HepG2 (cell line): ENCODE measurements around the gene FGF19.

ENCODE experiments used
- CHCHD3 ChIP-seq: sonication (generic); formaldehyde crosslinking; IDR thresholded peaks from 2 replicates; pipeline ENCODE4 v1.8.0; 2022; ENCODE audit warnings: mild to moderate bottlenecking, missing genetic modification reagents, moderate library complexity
- ELF1 ChIP-seq: sonication (generic); formaldehyde crosslinking; IDR thresholded peaks from 2 replicates; pipeline ENCODE4 v1.4.0; 2020; ENCODE audit warnings: missing genetic modification reagents
- HMGXB4 ChIP-seq, 2 experiments: sonication (generic) in 1 of 2; formaldehyde crosslinking in 1 of 2; IDR thresholded peaks; 2 replicates each; pipeline versions ENCODE4 v1.4.0 to v1.6.1; 2018 to 2020; ENCODE audit warnings: missing genetic modification reagents in 2 of 2, borderline replicate concordance in 1 of 2, low read depth in 1 of 2, mild to moderate bottlenecking in 1 of 2, missing biosample characterization in 1 of 2
- HNRNPL ChIP-seq: fragments of 200-400 bp; formaldehyde crosslinking; IDR thresholded peaks from 2 replicates; pipeline ENCODE4 v1.6.1; 2017; ENCODE audit warnings: mild to moderate bottlenecking, low read depth, low read length
- IRF2 ChIP-seq: IDR thresholded peaks from 2 replicates; pipeline ENCODE4 v1.6.1; 2018; ENCODE audit warnings: missing genetic modification reagents, missing compliant biosample characterization
- MXI1 ChIP-seq: IDR thresholded peaks from 3 replicates; pipeline ENCODE4 v1.6.1; 2012; ENCODE audit warnings: low read depth, low read length, inconsistent platforms, borderline replicate concordance
- NR1H2 ChIP-seq: sonication (generic); formaldehyde crosslinking; IDR thresholded peaks from 2 replicates; pipeline ENCODE4 v1.8.1; 2022; ENCODE audit warnings: low read depth, missing genetic modification reagents, borderline replicate concordance
- POLR2A ChIP-seq, 2 experiments: IDR thresholded peaks; 2 replicates each; pipeline ENCODE4 v1.6.1; 2011; ENCODE audit warnings: low read depth in 2 of 2, low read length in 2 of 2, mild to moderate bottlenecking in 1 of 2, moderate library complexity in 1 of 2; ENCODE audit not compliant: insufficient read depth in 1 of 2
- REPIN1 ChIP-seq: sonication (generic); formaldehyde crosslinking; IDR thresholded peaks from 2 replicates; pipeline ENCODE4 v1.8.0; 2022; ENCODE audit warnings: missing genetic modification reagents, low read depth, mild to moderate bottlenecking, borderline replicate concordance
- SYNCRIP ChIP-seq: fragments of 200-400 bp; formaldehyde crosslinking; IDR thresholded peaks from 2 replicates; pipeline ENCODE4 v1.6.1; 2018; ENCODE audit warnings: mild to moderate bottlenecking, low read depth, low read length; ENCODE audit not compliant: insufficient read depth
- ZBTB1 ChIP-seq: sonication (generic); formaldehyde crosslinking; IDR thresholded peaks from 2 replicates; pipeline ENCODE4 v1.4.0; 2020; ENCODE audit warnings: missing genetic modification reagents, borderline replicate concordance
- ZNF841 ChIP-seq: sonication (generic); formaldehyde crosslinking; IDR thresholded peaks from 2 replicates; pipeline ENCODE4 v1.8.1; 2023; ENCODE audit warnings: missing genetic modification reagents, borderline replicate concordance
- TF ChIP-seq, protein P1 (sequence below): sonication (generic); formaldehyde crosslinking; IDR thresholded peaks from 2 replicates; pipeline ENCODE4 v1.5.0; 2020; ENCODE audit warnings: mild to moderate bottlenecking, missing genetic modification reagents, moderate library complexity
- TF ChIP-seq, protein P2 (sequence below): sonication (generic); formaldehyde crosslinking; IDR thresholded peaks from 2 replicates; pipeline ENCODE4 v1.4.0; 2020; ENCODE audit warnings: low read depth, missing genetic modification reagents

GRCh38 chr11:69746140-69746539, 42.3 kb upstream of the FGF19 start:
- TF ChIP-seq CHCHD3 (CRISPR knock-in tag) (no peak), SYNCRIP (no peak), POLR2A (IDR thresholded peaks at IDR 0.05; ENCODE audit: insufficient read depth in 1 of 2, low read depth in 2 of 2, low read length in 2 of 2) (no peak), HMGXB4 (CRISPR knock-in tag; IDR thresholded peaks at IDR 0.05; ENCODE audit: borderline replicate concordance in 1 of 2, low read depth in 1 of 2) (no peak), HNRNPL (no peak), IRF2 (CRISPR knock-in tag) (no peak), MXI1 (no peak), ELF1 (CRISPR knock-in tag) (no peak), ZBTB1 (CRISPR knock-in tag) (no peak), ZNF841 (CRISPR knock-in tag) (no peak), NR1H2 (CRISPR knock-in tag) (no peak), REPIN1 (CRISPR knock-in tag) (no peak)
- TF ChIP-seq, protein P1, sequence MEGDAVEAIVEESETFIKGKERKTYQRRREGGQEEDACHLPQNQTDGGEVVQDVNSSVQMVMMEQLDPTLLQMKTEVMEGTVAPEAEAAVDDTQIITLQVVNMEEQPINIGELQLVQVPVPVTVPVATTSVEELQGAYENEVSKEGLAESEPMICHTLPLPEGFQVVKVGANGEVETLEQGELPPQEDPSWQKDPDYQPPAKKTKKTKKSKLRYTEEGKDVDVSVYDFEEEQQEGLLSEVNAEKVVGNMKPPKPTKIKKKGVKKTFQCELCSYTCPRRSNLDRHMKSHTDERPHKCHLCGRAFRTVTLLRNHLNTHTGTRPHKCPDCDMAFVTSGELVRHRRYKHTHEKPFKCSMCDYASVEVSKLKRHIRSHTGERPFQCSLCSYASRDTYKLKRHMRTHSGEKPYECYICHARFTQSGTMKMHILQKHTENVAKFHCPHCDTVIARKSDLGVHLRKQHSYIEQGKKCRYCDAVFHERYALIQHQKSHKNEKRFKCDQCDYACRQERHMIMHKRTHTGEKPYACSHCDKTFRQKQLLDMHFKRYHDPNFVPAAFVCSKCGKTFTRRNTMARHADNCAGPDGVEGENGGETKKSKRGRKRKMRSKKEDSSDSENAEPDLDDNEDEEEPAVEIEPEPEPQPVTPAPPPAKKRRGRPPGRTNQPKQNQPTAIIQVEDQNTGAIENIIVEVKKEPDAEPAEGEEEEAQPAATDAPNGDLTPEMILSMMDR = no peak
- TF ChIP-seq, protein P2, sequence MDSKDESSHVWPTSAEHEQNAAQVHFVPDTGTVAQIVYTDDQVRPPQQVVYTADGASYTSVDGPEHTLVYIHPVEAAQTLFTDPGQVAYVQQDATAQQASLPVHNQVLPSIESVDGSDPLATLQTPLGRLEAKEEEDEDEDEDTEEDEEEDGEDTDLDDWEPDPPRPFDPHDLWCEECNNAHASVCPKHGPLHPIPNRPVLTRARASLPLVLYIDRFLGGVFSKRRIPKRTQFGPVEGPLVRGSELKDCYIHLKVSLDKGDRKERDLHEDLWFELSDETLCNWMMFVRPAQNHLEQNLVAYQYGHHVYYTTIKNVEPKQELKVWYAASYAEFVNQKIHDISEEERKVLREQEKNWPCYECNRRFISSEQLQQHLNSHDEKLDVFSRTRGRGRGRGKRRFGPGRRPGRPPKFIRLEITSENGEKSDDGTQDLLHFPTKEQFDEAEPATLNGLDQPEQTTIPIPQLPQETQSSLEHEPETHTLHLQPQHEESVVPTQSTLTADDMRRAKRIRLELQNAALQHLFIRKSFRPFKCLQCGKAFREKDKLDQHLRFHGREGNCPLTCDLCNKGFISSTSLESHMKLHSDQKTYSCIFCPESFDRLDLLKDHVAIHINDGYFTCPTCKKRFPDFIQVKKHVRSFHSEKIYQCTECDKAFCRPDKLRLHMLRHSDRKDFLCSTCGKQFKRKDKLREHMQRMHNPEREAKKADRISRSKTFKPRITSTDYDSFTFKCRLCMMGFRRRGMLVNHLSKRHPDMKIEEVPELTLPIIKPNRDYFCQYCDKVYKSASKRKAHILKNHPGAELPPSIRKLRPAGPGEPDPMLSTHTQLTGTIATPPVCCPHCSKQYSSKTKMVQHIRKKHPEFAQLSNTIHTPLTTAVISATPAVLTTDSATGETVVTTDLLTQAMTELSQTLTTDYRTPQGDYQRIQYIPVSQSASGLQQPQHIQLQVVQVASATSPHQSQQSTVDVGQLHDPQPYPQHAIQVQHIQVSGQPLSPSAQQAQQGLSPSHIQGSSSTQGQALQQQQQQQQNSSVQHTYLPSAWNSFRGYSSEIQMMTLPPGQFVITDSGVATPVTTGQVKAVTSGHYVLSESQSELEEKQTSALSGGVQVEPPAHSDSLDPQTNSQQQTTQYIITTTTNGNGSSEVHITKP = no peak
